Natural killer cell (primary cell): ENCODE results near the gene LRP1B. TPM values are rescaled to one million over a fixed set of nuclear protein-coding genes. Genes with fewer than 3 reads are reported as not detected.

Source experiments
- ATAC-seq, 3 donors: fragments of 150-1000 bp in 2 of 3; fragments of 200-7000 bp in 1 of 3; cut with Tn5 transposase; 1 replicate in 1 of 3; 2 replicates in 2 of 3; pipeline ENCODE4 v1.10.0; 2021; ENCODE audit warnings: mild to moderate bottlenecking in 2 of 3, moderate library complexity in 2 of 3
- DNase-seq, 2 donors: peaks; one replicate each; pipeline versions ENCODE4 v3.0.0 to v3.0.0-alpha.2; 2013 to 2021; ENCODE audit warnings: mixed read lengths in 1 of 2
- H3K27ac ChIP-seq: one replicate; pipeline ENCODE4 v1.5.1; 2013; ENCODE audit warnings: mild to moderate bottlenecking, low read length
- H3K27me3 ChIP-seq: one replicate; pipeline ENCODE4 v1.6.1; 2013; ENCODE audit warnings: low read length; ENCODE audit not compliant: control insufficient read depth, insufficient read depth
- H3K36me3 ChIP-seq: one replicate; pipeline ENCODE4 v1.6.1; 2013; ENCODE audit warnings: low read length; ENCODE audit not compliant: control insufficient read depth, insufficient read depth
- H3K4me1 ChIP-seq: one replicate; pipeline ENCODE4 v1.6.1; 2013; ENCODE audit warnings: low read length; ENCODE audit not compliant: control insufficient read depth, insufficient read depth
- H3K4me3 ChIP-seq: one replicate; pipeline ENCODE4 v1.5.1; 2013; ENCODE audit warnings: low read length
- H3K9me3 ChIP-seq: one replicate; pipeline ENCODE4 v1.6.1; 2013; ENCODE audit warnings: low read length; ENCODE audit not compliant: control insufficient read depth, insufficient read depth
- H3K27ac Mint-ChIP-seq, 2 donors: one replicate each; pipeline ENCODE4 v1.8.0; 2022; ENCODE audit warnings: mild to moderate bottlenecking in 2 of 2, mixed read lengths in 2 of 2, moderate library complexity in 1 of 2
- H3K27me3 Mint-ChIP-seq, 2 donors: one replicate each; pipeline ENCODE4 v1.8.0; 2022; ENCODE audit warnings: low read depth in 2 of 2, mixed read lengths in 2 of 2
- H3K36me3 Mint-ChIP-seq: one replicate; pipeline ENCODE4 v1.8.0; 2022; ENCODE audit warnings: mixed read lengths
- H3K4me1 Mint-ChIP-seq, 2 donors: one replicate each; pipeline ENCODE4 v1.8.0; 2022; ENCODE audit warnings: mixed read lengths in 2 of 2
- H3K4me3 Mint-ChIP-seq: one replicate; pipeline ENCODE4 v1.8.0; 2022; ENCODE audit warnings: mild to moderate bottlenecking, moderate library complexity, mixed read lengths
- H3K9me3 Mint-ChIP-seq, 2 donors: one replicate each; pipeline ENCODE4 v1.8.0; 2022; ENCODE audit warnings: mixed read lengths in 2 of 2
- CTCF ChIP-seq: fragments of 200-600 bp; IDR thresholded peaks from one replicate; pipeline ENCODE4 v1.8.0; 2022; ENCODE audit warnings: antibody characterized with exemption
- WGBS: methylation state at CpG from one replicate; pipeline ENCODE4 v1.1.7; 2013; ENCODE audit warnings: missing lambda C conversion rate; ENCODE audit not compliant: insufficient coverage; 5-methylcytosine and 5-hydroxymethylcytosine counted together
- intact Hi-C: fragments of 100-400 bp; cut with micrococcal nuclease; formaldehyde crosslinking; loops from one replicate; pipeline ENCODE4 v1.14.2; 2022
- total RNA-seq, 4 donors: library from RNA; stranded (reverse); fragments of 120-200 nt in 1 of 4; gene quantifications; one replicate each; pipeline versions ENCODE4 v1.2.3 to v1.2.4, GENCODE V29; 2013 to 2022

The LRP1B gene
- total RNA-seq, 3 donors from 2014 or later (not counting 1 experiment from before 2014, with no cell fraction given), result 0.05 TPM; not detected in 2

- intact Hi-C loops, result no loop called here
Measured at GRCh38 chr2:141889788-141890187, 241.0 kb downstream of the LRP1B start.

GRCh38 chr2:141888987-141889555 lies 241.7 kb downstream of the LRP1B start:
- Mint-ChIP-seq H3K36me3 (no peaks in the 10 kb centered on the region), H3K9me3 (peaks cover 8 to 11% of the 10 kb centered on the region in 2 donors)

More at GRCh38 chr2:141889788-141890187, 241.0 kb downstream of the LRP1B start:
- H3K27ac Mint-ChIP-seq, result no peak overlapping the region
- no peaks in the 10 kb centered on the region for H3K4me1 Mint-ChIP-seq
- TF ChIP-seq CTCF, result no peak
- H3K27me3 Mint-ChIP-seq, result no peaks in the 10 kb centered on the region
- Histone ChIP-seq H3K4me1 (no peaks in the 10 kb centered on the region), H3K9me3 (peaks cover 4% of the 10 kb centered on the region), H3K27ac (no peak overlapping the region), H3K27me3 (no peaks in the 10 kb centered on the region), H3K36me3 (no peaks in the 10 kb centered on the region), H3K4me3 (no peak overlapping the region)
- peaks cover 8 to 11% of the 10 kb centered on the region in 2 donors for H3K9me3 Mint-ChIP-seq
- no peaks in the 10 kb centered on the region for H3K36me3 Mint-ChIP-seq
- H3K4me3 Mint-ChIP-seq, result no peak overlapping the region
- ATAC-seq, result no peak
- no peak for DNase-seq
- WGBS, result 93% methylated on average over 1 of the region's 1 CpG

DNA sequence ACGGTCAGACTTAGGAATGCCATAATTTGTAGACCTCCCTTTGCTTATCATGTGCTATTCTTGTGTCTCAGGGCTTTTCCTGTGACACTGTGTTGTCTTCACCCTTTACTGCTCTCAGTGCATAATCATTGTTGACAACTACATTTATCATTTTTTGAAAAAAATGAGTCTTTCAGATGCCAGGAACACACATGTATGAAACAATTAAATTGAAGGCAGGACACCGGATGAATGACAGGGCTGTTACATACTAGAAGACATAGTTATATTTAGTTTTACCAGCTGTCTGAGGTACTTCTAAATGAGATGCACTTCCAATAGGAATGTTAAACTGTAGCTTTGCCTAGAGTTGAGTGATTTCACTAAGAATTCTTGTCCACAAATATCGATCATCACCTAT lies 243.5 kb downstream of the LRP1B start:
- Histone ChIP-seq H3K27me3 (no peaks in the 10 kb centered on the region), H3K4me1 (no peaks in the 10 kb centered on the region), H3K27ac (no peak overlapping the region), H3K36me3 (no peaks in the 10 kb centered on the region), H3K9me3 (peaks cover 4% of the 10 kb centered on the region), H3K4me3 (no peak overlapping the region)
- Mint-ChIP-seq H3K27ac (no peak overlapping the region), H3K27me3 (no peaks in the 10 kb centered on the region), H3K4me3 (no peak overlapping the region), H3K9me3 (peaks cover 7 to 8% of the 10 kb centered on the region in 2 donors), H3K36me3 (no peaks in the 10 kb centered on the region), H3K4me1 (no peaks in the 10 kb centered on the region)
- 85% methylated on average over 3 of the region's 3 CpGs for WGBS
- DNase-seq, result no peak
- intact Hi-C loops, result no loop called here
- ATAC-seq, result no peak
- no peak for TF ChIP-seq CTCF

More at GRCh38 chr2:141888987-141889555, 241.7 kb downstream of the LRP1B start:
- H3K27ac Mint-ChIP-seq, result no peak overlapping the region
- Histone ChIP-seq H3K27me3 (no peaks in the 10 kb centered on the region), H3K4me1 (no peaks in the 10 kb centered on the region), H3K4me3 (no peak overlapping the region), H3K36me3 (no peaks in the 10 kb centered on the region), H3K27ac (no peak overlapping the region), H3K9me3 (peaks cover 4% of the 10 kb centered on the region)
- H3K4me3 Mint-ChIP-seq, result no peak overlapping the region
- no peak for DNase-seq
- no peaks in the 10 kb centered on the region for H3K27me3 Mint-ChIP-seq
- intact Hi-C loops, result no loop called here
- no peaks in the 10 kb centered on the region for H3K4me1 Mint-ChIP-seq
- no peak for ATAC-seq
- WGBS, result no CpG with 5 or more reads among the region's 1 CpG
- TF ChIP-seq CTCF, result no peak

GRCh38 chr2:141878016-141878415 lies 252.8 kb downstream of the LRP1B start:
- TF ChIP-seq CTCF, result no peak
- Histone ChIP-seq H3K9me3 (no peaks in the 10 kb centered on the region), H3K27ac (no peak overlapping the region), H3K27me3 (no peaks in the 10 kb centered on the region), H3K4me3 (no peak overlapping the region), H3K4me1 (no peaks in the 10 kb centered on the region), H3K36me3 (no peaks in the 10 kb centered on the region)
- H3K27ac Mint-ChIP-seq, result no peak overlapping the region
- no peaks in the 10 kb centered on the region for H3K4me1 Mint-ChIP-seq
- H3K27me3 Mint-ChIP-seq, result no peaks in the 10 kb centered on the region
- peaks cover 6% of the 10 kb centered on the region for H3K36me3 Mint-ChIP-seq
- intact Hi-C loops, result no loop called here
- no CpG with 5 or more reads among the region's 1 CpG for WGBS
- ATAC-seq (no peak), DNase-seq (no peak)
- no peak overlapping the region for H3K4me3 Mint-ChIP-seq
- H3K9me3 Mint-ChIP-seq, result peaks cover 7% of the 10 kb centered on the region in 2 donors
